Measurements from ENCODE around the gene PNPLA3.

- no peak for TF ChIP-seq CTCF (IDR thresholded peaks at IDR 0.05)
- no peak for TF ChIP-seq POLR2AphosphoS5 (IDR thresholded peaks at IDR 0.05)
- TF ChIP-seq POLR2A (IDR thresholded peaks at IDR 0.05), result no peak
Observed at GRCh38 chr22:43892183-43892894, 31.3 kb upstream of the PNPLA3 start.
